LNCaP clone FGC (cell line): ENCODE measurements around the gene TRMT11.
"Not testable (repeated sequence)": the region's sequence is repeated elsewhere in the genome, so short reads cannot be mapped to it uniquely, and the experiment has no call there.

Experiments
- DNase-seq: peaks from one replicate; pipeline ENCODE4 v3.0.0-alpha.2; 2011; ENCODE audit warnings: low read depth
- H3K4me3 ChIP-seq: 2 replicates; pipeline ENCODE4 v1.5.1; 2011; ENCODE audit warnings: mild to moderate bottlenecking, low read depth, low read length, control low read depth
- TF ChIP-seq, protein P1 (sequence below): IDR thresholded peaks from 2 replicates; pipeline ENCODE4 v1.5.1; 2012; ENCODE audit warnings: mild to moderate bottlenecking; ENCODE audit not compliant: control insufficient read depth, insufficient read depth; ENCODE audit errors: extremely low read depth

Gene TRMT11

DNA sequence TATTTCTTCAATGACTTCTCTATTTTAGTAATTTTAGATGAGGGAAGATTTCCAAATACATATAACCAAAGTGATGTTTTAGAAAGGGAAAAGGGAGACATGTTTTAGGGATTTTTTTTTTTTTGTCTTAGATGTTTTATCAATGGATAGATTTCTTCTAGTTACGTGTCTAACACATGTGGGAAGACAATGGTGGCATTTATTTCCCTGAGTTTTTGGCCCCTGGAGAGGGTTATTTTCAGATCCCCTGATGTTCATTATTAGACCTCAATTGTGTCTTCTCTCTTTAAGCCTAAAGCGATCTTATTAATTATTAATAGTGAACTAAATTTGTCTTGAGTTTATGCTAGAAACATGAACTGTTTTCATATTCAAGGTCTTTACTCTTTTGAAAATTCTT lies 30.3 kb downstream of the TRMT11 start:
- H3K4me3 ChIP-seq, result no peak overlapping the region
- DNase-seq, result no peak
- TF ChIP-seq, protein P1, sequence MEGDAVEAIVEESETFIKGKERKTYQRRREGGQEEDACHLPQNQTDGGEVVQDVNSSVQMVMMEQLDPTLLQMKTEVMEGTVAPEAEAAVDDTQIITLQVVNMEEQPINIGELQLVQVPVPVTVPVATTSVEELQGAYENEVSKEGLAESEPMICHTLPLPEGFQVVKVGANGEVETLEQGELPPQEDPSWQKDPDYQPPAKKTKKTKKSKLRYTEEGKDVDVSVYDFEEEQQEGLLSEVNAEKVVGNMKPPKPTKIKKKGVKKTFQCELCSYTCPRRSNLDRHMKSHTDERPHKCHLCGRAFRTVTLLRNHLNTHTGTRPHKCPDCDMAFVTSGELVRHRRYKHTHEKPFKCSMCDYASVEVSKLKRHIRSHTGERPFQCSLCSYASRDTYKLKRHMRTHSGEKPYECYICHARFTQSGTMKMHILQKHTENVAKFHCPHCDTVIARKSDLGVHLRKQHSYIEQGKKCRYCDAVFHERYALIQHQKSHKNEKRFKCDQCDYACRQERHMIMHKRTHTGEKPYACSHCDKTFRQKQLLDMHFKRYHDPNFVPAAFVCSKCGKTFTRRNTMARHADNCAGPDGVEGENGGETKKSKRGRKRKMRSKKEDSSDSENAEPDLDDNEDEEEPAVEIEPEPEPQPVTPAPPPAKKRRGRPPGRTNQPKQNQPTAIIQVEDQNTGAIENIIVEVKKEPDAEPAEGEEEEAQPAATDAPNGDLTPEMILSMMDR, result no peak

DNA sequence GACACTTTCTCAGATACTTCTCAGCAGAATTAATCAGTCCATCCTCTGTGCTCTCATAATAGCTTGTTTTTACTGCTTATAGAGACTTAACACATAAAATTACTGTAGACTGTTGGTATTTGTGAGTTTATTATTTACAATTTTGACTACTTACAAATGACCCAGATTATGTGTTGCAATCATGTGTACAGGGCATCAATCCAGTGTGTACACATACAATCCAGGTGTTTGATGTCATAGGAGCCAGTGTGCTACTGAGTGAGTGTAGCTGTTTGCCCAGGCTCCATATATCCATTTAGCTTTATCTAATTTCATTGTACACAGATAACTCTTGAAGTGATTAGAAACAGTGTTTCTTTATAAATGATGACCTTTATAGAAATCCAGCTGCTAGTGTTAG lies 31.3 kb downstream of the TRMT11 start:
- TF ChIP-seq, protein P1, result no peak
- DNase-seq, result peak; percentile 49
- H3K4me3 ChIP-seq, result no peak overlapping the region

DNA sequence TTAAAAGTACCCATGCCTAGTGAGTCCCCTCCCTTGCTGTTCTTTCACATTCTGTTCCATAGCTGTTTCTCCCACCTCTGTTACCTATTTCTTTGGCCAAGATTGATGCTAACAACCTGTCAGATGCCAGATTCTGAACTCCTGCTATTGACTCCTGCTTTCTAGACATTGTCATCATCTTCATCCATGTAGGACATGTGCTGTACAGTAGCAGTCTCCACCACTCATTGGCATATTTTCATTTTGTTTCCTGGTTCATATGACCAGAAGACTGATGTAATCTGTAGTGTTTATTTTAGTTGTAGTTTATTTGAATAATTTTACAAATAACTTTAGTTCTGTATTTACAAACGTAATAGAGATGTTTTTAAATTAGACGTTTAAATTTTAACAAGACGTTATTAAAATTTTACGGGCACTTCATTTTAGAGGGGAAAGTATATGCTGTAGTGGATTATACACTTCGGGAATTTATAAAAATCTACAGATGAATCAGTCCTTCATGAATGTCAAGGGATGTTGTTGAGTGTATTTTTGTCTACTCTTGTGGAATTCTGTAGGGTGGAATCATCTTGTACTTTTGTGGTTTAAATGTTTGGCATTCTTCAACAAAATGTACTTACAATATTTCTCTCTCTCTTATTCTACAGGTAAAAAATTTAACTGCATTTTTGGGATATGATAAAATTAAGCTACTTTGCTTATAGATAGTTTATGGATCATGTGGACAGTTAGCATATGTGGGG lies 34.1 kb downstream of the TRMT11 start:
- H3K4me3 ChIP-seq, result no peak overlapping the region
- TF ChIP-seq, protein P1, result no peak
- no peak for DNase-seq

DNA sequence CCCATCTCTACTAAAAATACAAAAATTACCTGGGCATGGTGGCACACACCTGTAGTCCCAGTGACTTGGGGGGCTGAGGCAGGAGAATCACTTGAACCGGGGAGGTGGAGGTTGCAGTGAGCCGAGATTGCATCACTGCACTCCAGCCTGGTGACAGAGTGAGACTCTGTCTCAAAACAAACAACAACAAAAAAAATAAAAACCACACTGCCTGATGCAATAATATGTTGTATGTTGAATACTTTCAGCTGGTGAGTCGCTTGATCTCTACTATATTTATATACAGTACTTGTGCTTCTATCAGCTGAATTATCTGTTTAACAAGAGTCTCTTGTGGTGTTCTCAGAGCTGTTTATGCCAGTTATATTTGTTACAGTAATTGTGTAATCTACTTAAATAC lies 37.1 kb downstream of the TRMT11 start:
- H3K4me3 ChIP-seq, DNase-seq: not testable (repeated sequence)

DNA sequence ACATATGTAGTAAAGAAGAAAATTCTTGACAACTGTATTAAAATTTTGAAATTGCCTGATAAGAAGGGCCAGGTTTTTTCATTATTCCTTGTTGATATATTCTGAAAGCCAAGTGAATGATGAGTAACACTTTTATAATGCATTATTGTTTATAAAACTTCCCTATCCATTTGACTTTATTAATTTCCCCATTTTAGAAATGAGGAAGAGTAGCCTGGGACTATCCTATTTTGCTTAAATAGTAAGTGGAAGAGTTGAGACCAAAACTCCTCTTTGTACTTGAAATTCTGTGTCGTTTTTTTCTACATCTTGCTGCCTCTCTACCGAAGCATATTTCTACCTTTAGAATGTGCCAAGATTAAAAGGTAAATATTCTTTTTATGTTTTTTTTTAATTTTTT lies 39.7 kb downstream of the TRMT11 start:
- TF ChIP-seq, protein P1, result no peak
- no peak for DNase-seq
- no peak overlapping the region for H3K4me3 ChIP-seq

DNA sequence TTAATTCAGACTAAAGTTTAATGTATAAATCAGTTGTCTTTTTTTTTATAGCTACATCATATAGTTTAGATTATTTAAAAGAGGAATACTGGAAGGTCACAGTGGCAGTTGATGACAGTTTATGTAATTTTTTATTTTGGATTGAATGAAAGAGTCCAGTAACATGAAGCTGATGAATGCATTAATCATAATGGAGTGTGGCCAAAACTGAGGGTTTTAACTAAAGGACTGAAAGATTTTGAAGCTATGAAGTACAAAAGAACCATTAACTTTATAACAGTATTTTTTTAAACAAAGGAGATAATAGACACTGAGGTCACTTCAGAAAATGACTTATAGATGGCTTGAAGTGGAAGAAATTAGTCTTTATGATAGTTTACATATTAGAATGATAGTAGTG lies 41.3 kb downstream of the TRMT11 start:
- TF ChIP-seq, protein P1, result no peak
- H3K4me3 ChIP-seq, result no peak overlapping the region
- no peak for DNase-seq

DNA sequence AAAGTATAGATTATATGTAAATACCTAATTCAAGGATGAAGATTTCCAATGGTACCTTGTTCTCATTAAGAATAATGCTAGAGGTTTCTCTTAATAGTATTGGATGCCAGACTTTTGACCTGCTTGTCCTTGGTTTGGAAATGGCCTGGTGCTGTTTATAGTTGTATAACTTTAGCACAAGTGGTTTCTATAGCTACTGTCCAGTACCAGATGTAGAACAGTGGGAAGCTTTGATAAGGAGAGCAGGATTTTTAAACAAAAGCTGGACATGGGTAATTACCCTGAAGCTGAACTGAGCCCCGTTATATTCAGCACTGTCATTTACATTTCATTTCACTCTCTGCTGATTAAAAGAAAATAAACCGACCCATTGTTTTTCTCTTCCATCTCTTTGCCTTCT lies 43.7 kb downstream of the TRMT11 start:
- TF ChIP-seq, protein P1, result no peak
- H3K4me3 ChIP-seq, result no peak overlapping the region
- no peak for DNase-seq

DNA sequence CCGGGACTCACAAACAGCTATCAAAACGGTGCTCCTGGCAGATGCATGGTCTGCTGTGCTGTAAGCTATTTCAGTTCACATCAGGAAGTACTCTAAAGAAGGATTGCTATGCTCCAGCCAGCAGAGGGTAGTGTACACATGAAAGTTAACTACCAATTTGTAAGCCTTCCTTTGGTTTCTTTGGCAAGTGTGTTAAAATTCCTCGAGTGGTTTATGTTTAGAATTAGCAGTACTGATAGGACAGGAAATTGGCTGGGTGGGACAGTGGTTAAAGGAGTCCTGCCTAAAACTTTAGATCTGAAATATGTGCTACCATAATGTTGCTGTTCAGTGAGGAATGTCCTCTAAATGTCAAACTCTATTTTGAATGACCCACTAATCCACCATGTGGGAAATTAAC lies 47.4 kb downstream of the TRMT11 start:
- peak; percentile 55 for DNase-seq
- H3K4me3 ChIP-seq, result no peak overlapping the region
- TF ChIP-seq, protein P1, result peak; percentile 74
